Measurements from ENCODE around the gene ERBB2. TPM values are rescaled to one million over a fixed set of nuclear protein-coding genes. Genes with fewer than 3 reads are reported as not detected.

The ERBB2 gene
- total and polyA plus RNA-seq, 2 experiments from 2014 or later, result 46.2 to 196 TPM

DNA sequence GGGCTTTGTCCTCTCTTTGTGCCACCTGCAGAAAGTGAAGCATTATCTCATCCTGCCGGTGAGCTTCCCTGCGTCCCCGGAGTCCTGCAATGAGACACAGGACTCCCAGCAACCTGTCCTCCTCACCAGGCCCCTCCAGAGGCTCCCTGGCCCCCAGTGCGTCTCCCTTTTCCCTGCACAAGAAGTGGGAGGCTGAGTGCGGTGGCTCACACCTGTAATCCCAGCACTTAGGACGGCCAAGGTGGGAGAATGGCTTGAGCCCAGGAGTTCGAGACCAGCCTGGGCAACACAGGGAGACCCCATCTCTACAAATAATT is 46.2 kb downstream of the ERBB2 start:
- Mint-ChIP-seq H3K36me3 (ENCODE audit: low read depth) (peaks cover 38% of the 10 kb centered on the region), H3K27me3 (ENCODE audit: insufficient read depth, low read depth, poor library complexity) (peaks cover 10% of the 10 kb centered on the region)
- no peak for ATAC-seq

More for the DNA sequence above, 46.2 kb downstream of the ERBB2 start:
- peaks cover 7% of the 10 kb centered on the region for H3K4me1 Mint-ChIP-seq
- DNase-seq (ENCODE audit: low spot score), result no peak
- no peaks in the 10 kb centered on the region for H3K9me3 Mint-ChIP-seq
- H3F3A ChIP-seq (replicated peaks; ENCODE audit: low read depth), result peaks cover 3% of the 10 kb centered on the region; the same call in 1 of the 2 replicates
- H3K79me2 ChIP-seq (replicated peaks; ENCODE audit: insufficient read depth), result peaks cover 11% of the 10 kb centered on the region
- no peaks in the 10 kb centered on the region for H4K20me1 ChIP-seq (replicated peaks; ENCODE audit: insufficient read depth)
- no peak overlapping the region for H3K4me2 ChIP-seq
- H3K9me2 ChIP-seq (ENCODE audit: insufficient read depth), result no peaks in the 10 kb centered on the region
- no peaks in the 10 kb centered on the region for H3K36me3 ChIP-seq (ENCODE audit: insufficient read depth)
- H3K27ac ChIP-seq (ENCODE audit: low read depth), result no peak overlapping the region
- no peaks in the 10 kb centered on the region for H3K27me3 ChIP-seq (ENCODE audit: insufficient read depth)
- H3K4me1 ChIP-seq (ENCODE audit: insufficient read depth), result peaks cover 5% of the 10 kb centered on the region
- no peak overlapping the region for H3K27ac Mint-ChIP-seq
- TF ChIP-seq STAT1 (IDR thresholded peaks at IDR 0.05; ENCODE audit: unreplicated experiment) (no peak), JUNB (IDR thresholded peaks at IDR 0.05; ENCODE audit: unreplicated experiment) (no peak), POLR2AphosphoS5 (IDR thresholded peaks at IDR 0.05; ENCODE audit: low read depth) (no peak), NANOG (IDR thresholded peaks at IDR 0.05; ENCODE audit: borderline replicate concordance) (no peak), ZNF114 (CRISPR knock-in tag; IDR thresholded peaks at IDR 0.05) (no peak), ZNF331 (CRISPR knock-in tag; IDR thresholded peaks at IDR 0.05; ENCODE audit: low read depth) (no peak), EZH2 (IDR thresholded peaks at IDR 0.05; ENCODE audit: low read depth, unreplicated experiment) (no peak)
- TF ChIP-seq, protein P1, sequence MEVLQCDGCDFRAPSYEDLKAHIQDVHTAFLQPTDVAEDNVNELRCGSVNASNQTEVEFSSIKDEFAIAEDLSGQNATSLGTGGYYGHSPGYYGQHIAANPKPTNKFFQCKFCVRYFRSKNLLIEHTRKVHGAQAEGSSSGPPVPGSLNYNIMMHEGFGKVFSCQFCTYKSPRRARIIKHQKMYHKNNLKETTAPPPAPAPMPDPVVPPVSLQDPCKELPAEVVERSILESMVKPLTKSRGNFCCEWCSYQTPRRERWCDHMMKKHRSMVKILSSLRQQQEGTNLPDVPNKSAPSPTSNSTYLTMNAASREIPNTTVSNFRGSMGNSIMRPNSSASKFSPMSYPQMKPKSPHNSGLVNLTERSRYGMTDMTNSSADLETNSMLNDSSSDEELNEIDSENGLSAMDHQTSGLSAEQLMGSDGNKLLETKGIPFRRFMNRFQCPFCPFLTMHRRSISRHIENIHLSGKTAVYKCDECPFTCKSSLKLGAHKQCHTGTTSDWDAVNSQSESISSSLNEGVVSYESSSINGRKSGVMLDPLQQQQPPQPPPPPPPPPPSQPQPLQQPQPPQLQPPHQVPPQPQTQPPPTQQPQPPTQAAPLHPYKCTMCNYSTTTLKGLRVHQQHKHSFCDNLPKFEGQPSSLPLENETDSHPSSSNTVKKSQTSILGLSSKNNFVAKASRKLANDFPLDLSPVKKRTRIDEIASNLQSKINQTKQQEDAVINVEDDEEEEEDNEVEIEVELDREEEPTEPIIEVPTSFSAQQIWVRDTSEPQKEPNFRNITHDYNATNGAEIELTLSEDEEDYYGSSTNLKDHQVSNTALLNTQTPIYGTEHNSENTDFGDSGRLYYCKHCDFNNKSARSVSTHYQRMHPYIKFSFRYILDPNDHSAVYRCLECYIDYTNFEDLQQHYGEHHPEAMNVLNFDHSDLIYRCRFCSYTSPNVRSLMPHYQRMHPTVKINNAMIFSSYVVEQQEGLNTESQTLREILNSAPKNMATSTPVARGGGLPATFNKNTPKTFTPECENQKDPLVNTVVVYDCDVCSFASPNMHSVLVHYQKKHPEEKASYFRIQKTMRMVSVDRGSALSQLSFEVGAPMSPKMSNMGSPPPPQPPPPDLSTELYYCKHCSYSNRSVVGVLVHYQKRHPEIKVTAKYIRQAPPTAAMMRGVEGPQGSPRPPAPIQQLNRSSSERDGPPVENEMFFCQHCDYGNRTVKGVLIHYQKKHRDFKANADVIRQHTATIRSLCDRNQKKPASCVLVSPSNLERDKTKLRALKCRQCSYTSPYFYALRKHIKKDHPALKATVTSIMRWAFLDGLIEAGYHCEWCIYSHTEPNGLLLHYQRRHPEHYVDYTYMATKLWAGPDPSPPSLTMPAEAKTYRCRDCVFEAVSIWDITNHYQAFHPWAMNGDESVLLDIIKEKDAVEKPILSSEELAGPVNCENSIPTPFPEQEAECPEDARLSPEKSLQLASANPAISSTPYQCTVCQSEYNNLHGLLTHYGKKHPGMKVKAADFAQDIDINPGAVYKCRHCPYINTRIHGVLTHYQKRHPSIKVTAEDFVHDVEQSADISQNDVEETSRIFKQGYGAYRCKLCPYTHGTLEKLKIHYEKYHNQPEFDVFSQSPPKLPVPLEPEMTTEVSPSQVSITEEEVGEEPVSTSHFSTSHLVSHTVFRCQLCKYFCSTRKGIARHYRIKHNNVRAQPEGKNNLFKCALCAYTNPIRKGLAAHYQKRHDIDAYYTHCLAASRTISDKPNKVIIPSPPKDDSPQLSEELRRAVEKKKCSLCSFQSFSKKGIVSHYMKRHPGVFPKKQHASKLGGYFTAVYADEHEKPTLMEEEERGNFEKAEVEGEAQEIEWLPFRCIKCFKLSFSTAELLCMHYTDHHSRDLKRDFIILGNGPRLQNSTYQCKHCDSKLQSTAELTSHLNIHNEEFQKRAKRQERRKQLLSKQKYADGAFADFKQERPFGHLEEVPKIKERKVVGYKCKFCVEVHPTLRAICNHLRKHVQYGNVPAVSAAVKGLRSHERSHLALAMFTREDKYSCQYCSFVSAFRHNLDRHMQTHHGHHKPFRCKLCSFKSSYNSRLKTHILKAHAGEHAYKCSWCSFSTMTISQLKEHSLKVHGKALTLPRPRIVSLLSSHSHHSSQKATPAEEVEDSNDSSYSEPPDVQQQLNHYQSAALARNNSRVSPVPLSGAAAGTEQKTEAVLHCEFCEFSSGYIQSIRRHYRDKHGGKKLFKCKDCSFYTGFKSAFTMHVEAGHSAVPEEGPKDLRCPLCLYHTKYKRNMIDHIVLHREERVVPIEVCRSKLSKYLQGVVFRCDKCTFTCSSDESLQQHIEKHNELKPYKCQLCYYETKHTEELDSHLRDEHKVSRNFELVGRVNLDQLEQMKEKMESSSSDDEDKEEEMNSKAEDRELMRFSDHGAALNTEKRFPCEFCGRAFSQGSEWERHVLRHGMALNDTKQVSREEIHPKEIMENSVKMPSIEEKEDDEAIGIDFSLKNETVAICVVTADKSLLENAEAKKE (CRISPR knock-in tag; IDR thresholded peaks at IDR 0.05), result no peak
- TF ChIP-seq, protein P2, sequence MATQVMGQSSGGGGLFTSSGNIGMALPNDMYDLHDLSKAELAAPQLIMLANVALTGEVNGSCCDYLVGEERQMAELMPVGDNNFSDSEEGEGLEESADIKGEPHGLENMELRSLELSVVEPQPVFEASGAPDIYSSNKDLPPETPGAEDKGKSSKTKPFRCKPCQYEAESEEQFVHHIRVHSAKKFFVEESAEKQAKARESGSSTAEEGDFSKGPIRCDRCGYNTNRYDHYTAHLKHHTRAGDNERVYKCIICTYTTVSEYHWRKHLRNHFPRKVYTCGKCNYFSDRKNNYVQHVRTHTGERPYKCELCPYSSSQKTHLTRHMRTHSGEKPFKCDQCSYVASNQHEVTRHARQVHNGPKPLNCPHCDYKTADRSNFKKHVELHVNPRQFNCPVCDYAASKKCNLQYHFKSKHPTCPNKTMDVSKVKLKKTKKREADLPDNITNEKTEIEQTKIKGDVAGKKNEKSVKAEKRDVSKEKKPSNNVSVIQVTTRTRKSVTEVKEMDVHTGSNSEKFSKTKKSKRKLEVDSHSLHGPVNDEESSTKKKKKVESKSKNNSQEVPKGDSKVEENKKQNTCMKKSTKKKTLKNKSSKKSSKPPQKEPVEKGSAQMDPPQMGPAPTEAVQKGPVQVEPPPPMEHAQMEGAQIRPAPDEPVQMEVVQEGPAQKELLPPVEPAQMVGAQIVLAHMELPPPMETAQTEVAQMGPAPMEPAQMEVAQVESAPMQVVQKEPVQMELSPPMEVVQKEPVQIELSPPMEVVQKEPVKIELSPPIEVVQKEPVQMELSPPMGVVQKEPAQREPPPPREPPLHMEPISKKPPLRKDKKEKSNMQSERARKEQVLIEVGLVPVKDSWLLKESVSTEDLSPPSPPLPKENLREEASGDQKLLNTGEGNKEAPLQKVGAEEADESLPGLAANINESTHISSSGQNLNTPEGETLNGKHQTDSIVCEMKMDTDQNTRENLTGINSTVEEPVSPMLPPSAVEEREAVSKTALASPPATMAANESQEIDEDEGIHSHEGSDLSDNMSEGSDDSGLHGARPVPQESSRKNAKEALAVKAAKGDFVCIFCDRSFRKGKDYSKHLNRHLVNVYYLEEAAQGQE (IDR thresholded peaks at IDR 0.05; ENCODE audit: unreplicated experiment), result no peak
- TF ChIP-seq, protein P3, sequence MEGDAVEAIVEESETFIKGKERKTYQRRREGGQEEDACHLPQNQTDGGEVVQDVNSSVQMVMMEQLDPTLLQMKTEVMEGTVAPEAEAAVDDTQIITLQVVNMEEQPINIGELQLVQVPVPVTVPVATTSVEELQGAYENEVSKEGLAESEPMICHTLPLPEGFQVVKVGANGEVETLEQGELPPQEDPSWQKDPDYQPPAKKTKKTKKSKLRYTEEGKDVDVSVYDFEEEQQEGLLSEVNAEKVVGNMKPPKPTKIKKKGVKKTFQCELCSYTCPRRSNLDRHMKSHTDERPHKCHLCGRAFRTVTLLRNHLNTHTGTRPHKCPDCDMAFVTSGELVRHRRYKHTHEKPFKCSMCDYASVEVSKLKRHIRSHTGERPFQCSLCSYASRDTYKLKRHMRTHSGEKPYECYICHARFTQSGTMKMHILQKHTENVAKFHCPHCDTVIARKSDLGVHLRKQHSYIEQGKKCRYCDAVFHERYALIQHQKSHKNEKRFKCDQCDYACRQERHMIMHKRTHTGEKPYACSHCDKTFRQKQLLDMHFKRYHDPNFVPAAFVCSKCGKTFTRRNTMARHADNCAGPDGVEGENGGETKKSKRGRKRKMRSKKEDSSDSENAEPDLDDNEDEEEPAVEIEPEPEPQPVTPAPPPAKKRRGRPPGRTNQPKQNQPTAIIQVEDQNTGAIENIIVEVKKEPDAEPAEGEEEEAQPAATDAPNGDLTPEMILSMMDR (conservative IDR thresholded peaks at IDR 0.05; ENCODE audit: low read depth in 2 of 2), result no peak
- no peak overlapping the region for H2AFZ ChIP-seq
- H3K4me3 Mint-ChIP-seq, result no peak overlapping the region
- H3K4me3 ChIP-seq, result no peak overlapping the region

Measured in GM23338 (cell line).